Liver (tissue), 9 donors: Measurements from ENCODE around the gene PARD6B. TPM values are rescaled to one million over a fixed set of nuclear protein-coding genes. Genes with fewer than 3 reads are reported as not detected.

Experiments used
- DNase-seq: peaks from one replicate; pipeline ENCODE4 v3.0.0-alpha.2; 2017; ENCODE audit warnings: low spot score
- H3K27ac ChIP-seq, 2 donors: one replicate each; pipeline ENCODE4 v1.7.0; 2013; ENCODE audit warnings: inconsistent platforms in 2 of 2, low read length in 2 of 2, control low read depth in 1 of 2, low read depth in 1 of 2, mild to moderate bottlenecking in 1 of 2
- H3K27me3 ChIP-seq, 4 donors: one replicate each; pipeline versions ENCODE4 v1.6.1 to v1.7.0; 2013; ENCODE audit warnings: low read length in 3 of 4, inconsistent platforms in 1 of 4, mild to moderate bottlenecking in 1 of 4, moderate library complexity in 1 of 4; ENCODE audit not compliant: control insufficient read depth in 4 of 4, insufficient read depth in 4 of 4
- H3K36me3 ChIP-seq, 4 donors: one replicate each; pipeline versions ENCODE4 v1.6.1 to v1.7.0; 2013; ENCODE audit warnings: low read length in 3 of 4, mild to moderate bottlenecking in 3 of 4, low read depth in 1 of 4, moderate library complexity in 1 of 4; ENCODE audit not compliant: control insufficient read depth in 4 of 4, insufficient read depth in 3 of 4
- H3K4me1 ChIP-seq, 4 donors: one replicate each; pipeline versions ENCODE4 v1.6.1 to v1.7.0; 2013; ENCODE audit warnings: low read length in 3 of 4, mild to moderate bottlenecking in 3 of 4, moderate library complexity in 1 of 4; ENCODE audit not compliant: control insufficient read depth in 4 of 4, insufficient read depth in 4 of 4
- H3K4me3 ChIP-seq, 3 donors: one replicate each; pipeline versions ENCODE4 v1.6.1 to v1.7.0; 2013; ENCODE audit warnings: low read length in 3 of 3, control low read depth in 1 of 3, low read depth in 1 of 3, mild to moderate bottlenecking in 1 of 3
- H3K9ac ChIP-seq, 2 donors: one replicate each; pipeline ENCODE4 v1.7.0; 2013; ENCODE audit warnings: low read length in 2 of 2, mild to moderate bottlenecking in 2 of 2, moderate library complexity in 2 of 2, control low read depth in 1 of 2, low read depth in 1 of 2
- H3K9me3 ChIP-seq, 4 donors: one replicate each; pipeline versions ENCODE4 v1.6.1 to v1.7.0; 2013; ENCODE audit warnings: low read length in 3 of 4; ENCODE audit not compliant: control insufficient read depth in 4 of 4
- EGR1 ChIP-seq, 2 donors: IDR thresholded peaks; 2 replicates each; pipeline ENCODE4 v1.6.1; 2016 to 2018; ENCODE audit warnings: antibody characterized with exemption in 2 of 2, low read depth in 2 of 2
- FOXA1 ChIP-seq: IDR thresholded peaks from 2 replicates; pipeline ENCODE4 v1.6.1; 2016; ENCODE audit warnings: antibody characterized with exemption
- FOXA2 ChIP-seq: IDR thresholded peaks from 2 replicates; pipeline ENCODE4 v1.6.1; 2016; ENCODE audit warnings: antibody characterized with exemption
- GABPA ChIP-seq, 2 donors: IDR thresholded peaks in 1 of 2; conservative IDR thresholded peaks in 1 of 2; 2 replicates each; pipeline ENCODE4 v1.6.1; 2016; ENCODE audit warnings: antibody characterized with exemption in 2 of 2, mild to moderate bottlenecking in 1 of 2, moderate library complexity in 1 of 2
- HNF4A ChIP-seq, 2 donors: conservative IDR thresholded peaks; 2 replicates each; pipeline ENCODE4 v1.6.1; 2016; ENCODE audit warnings: antibody characterized with exemption in 2 of 2, mild to moderate bottlenecking in 2 of 2
- JUND ChIP-seq, 2 donors: IDR thresholded peaks; 2 replicates each; pipeline ENCODE4 v1.6.1; 2016; ENCODE audit warnings: antibody characterized with exemption in 2 of 2
- NR2F2 ChIP-seq: IDR thresholded peaks from 2 replicates; pipeline ENCODE4 v1.6.1; 2016; ENCODE audit warnings: antibody characterized with exemption
- RAD21 ChIP-seq, 2 donors: IDR thresholded peaks; 2 replicates each; pipeline ENCODE4 v1.6.1; 2016; ENCODE audit warnings: antibody characterized with exemption in 2 of 2, mild to moderate bottlenecking in 2 of 2
- RXRA ChIP-seq, 2 donors: IDR thresholded peaks; 2 replicates each; pipeline ENCODE4 v1.6.1; 2017 to 2018; ENCODE audit warnings: antibody characterized with exemption in 2 of 2, mild to moderate bottlenecking in 1 of 2
- SP1 ChIP-seq: IDR thresholded peaks from 2 replicates; pipeline ENCODE4 v1.6.1; 2018; ENCODE audit warnings: antibody characterized with exemption, mild to moderate bottlenecking
- TAF1 ChIP-seq: conservative IDR thresholded peaks from 2 replicates; pipeline ENCODE4 v1.6.1; 2016; ENCODE audit warnings: antibody characterized with exemption, mild to moderate bottlenecking
- YY1 ChIP-seq: IDR thresholded peaks from 2 replicates; pipeline ENCODE4 v1.6.1; 2016; ENCODE audit warnings: antibody characterized with exemption, mild to moderate bottlenecking
- WGBS: extraction: QIAGEN DNeasy Blood & Tissue Kit; methylation state at CpG from one replicate; pipeline ENCODE4 v1.1.7; 2013; 5-methylcytosine and 5-hydroxymethylcytosine counted together
- polyA plus RNA-seq, 2 donors: library from polyadenylated mRNA; stranded (reverse) in 1 of 2; unstranded in 1 of 2; fragments of 200-250 nt in 1 of 2; fragments of >200 nt in 1 of 2; fragmentation: Nextera tagmentation in 1 of 2; extraction: Ambion mirVana in 1 of 2; gene quantifications; one replicate each; pipeline versions ENCODE4 v1.2.1 to v1.2.3, GENCODE V29; 2013 to 2015
- total RNA-seq, 2 donors: library from RNA; depleted of rRNA; stranded (reverse); fragments of >200 nt; gene quantifications; one replicate each; pipeline ENCODE4 v1.2.3, GENCODE V29; 2014
- TF ChIP-seq, protein P1 (sequence below): IDR thresholded peaks from 2 replicates; pipeline ENCODE4 v1.6.1; 2016; ENCODE audit warnings: antibody characterized with exemption
- TF ChIP-seq, protein P2 (sequence below): fragments of 150-350 bp; IDR thresholded peaks from 2 replicates; pipeline ENCODE4 v1.5.1; 2017; ENCODE audit warnings: improper control_type of control experiment, low read depth, low read length; ENCODE audit not compliant: missing input control
- TF ChIP-seq, protein P3 (sequence below): IDR thresholded peaks from 2 replicates; pipeline ENCODE4 v1.6.1; 2016; ENCODE audit warnings: antibody characterized with exemption
- TF ChIP-seq, protein P4 (sequence below): IDR thresholded peaks from 2 replicates; pipeline ENCODE4 v1.6.1; 2016; ENCODE audit warnings: antibody characterized with exemption, mild to moderate bottlenecking
- TF ChIP-seq, protein P5 (sequence below): IDR thresholded peaks from 2 replicates; pipeline ENCODE4 v1.6.1; 2016; ENCODE audit warnings: antibody characterized with exemption
- donor health status: healthy.
- donor health status: healthy.
- donor health status: healthy.
- donor health status: healthy.
- donor health status: healthy.

The PARD6B gene
- total and polyA plus RNA-seq, 4 donors, result 1.2 to 8.8 (median 5.9) TPM

DNA sequence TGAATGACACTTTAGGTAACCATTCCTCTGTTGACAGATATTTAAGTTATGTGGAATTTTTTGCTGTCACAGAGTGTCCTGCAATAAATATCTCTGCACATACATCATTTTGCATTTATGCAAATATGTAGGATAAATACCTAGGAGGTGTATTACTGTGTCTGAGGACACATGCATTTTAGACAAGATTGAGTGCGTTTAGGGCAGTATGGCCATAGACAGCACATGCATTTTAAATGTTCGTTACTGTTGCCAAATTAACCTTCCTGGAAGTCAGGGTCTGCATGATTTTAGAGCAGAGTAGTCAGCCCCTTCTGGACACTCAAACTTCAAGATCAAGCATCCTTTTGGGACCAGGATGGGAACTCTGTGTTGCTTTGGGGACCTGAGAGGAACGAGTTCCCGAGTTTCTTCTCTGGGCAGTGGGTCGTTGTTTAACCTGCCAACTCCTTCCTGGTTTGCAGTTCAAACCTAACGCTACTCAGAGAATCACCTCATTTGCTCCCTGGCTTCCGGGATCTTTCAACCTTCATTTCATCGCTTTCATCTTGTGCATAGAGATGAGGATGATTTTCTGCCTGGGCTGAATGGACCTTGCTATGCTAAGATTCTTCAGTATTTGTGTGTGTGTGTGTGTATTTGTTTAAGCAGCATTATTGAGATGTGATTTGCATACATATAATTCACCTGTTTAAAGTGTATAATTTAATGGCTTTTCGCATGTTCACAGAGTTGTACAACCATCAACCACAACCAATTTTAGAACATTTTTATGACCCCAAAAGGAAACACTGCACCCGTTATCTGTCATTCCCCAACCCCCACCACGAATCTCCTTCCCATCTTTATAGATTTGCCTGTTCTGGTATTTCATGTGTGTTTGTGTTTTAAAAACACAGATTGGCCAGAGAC, 73.3 kb downstream of the PARD6B start:
- H3K9me3 ChIP-seq, result no peaks in the 10 kb centered on the region
- H3K9ac ChIP-seq, result no peak overlapping the region
- H3K36me3 ChIP-seq, result no peaks in the 10 kb centered on the region
- no peak overlapping the region for H3K4me3 ChIP-seq
- WGBS, result 60% methylated on average over 11 of the region's 11 CpGs
- H3K27me3 ChIP-seq, result no peaks in the 10 kb centered on the region
- no peak for TF ChIP-seq GABPA (IDR thresholded peaks at IDR 0.05 in 1 of 2, conservative IDR thresholded peaks at IDR 0.05 in 1 of 2)
- TF ChIP-seq EGR1 (IDR thresholded peaks at IDR 0.05; ENCODE audit: low read depth in 2 of 2), result no peak
- no peak for TF ChIP-seq YY1
- TF ChIP-seq, protein P1, sequence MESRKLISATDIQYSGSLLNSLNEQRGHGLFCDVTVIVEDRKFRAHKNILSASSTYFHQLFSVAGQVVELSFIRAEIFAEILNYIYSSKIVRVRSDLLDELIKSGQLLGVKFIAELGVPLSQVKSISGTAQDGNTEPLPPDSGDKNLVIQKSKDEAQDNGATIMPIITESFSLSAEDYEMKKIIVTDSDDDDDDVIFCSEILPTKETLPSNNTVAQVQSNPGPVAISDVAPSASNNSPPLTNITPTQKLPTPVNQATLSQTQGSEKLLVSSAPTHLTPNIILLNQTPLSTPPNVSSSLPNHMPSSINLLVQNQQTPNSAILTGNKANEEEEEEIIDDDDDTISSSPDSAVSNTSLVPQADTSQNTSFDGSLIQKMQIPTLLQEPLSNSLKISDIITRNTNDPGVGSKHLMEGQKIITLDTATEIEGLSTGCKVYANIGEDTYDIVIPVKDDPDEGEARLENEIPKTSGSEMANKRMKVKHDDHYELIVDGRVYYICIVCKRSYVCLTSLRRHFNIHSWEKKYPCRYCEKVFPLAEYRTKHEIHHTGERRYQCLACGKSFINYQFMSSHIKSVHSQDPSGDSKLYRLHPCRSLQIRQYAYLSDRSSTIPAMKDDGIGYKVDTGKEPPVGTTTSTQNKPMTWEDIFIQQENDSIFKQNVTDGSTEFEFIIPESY, result no peak
- TF ChIP-seq, protein P2, sequence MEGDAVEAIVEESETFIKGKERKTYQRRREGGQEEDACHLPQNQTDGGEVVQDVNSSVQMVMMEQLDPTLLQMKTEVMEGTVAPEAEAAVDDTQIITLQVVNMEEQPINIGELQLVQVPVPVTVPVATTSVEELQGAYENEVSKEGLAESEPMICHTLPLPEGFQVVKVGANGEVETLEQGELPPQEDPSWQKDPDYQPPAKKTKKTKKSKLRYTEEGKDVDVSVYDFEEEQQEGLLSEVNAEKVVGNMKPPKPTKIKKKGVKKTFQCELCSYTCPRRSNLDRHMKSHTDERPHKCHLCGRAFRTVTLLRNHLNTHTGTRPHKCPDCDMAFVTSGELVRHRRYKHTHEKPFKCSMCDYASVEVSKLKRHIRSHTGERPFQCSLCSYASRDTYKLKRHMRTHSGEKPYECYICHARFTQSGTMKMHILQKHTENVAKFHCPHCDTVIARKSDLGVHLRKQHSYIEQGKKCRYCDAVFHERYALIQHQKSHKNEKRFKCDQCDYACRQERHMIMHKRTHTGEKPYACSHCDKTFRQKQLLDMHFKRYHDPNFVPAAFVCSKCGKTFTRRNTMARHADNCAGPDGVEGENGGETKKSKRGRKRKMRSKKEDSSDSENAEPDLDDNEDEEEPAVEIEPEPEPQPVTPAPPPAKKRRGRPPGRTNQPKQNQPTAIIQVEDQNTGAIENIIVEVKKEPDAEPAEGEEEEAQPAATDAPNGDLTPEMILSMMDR, result no peak
- no peak for TF ChIP-seq FOXA2
- no peak for TF ChIP-seq RXRA (IDR thresholded peaks at IDR 0.05)
- TF ChIP-seq FOXA1, result no peak
- TF ChIP-seq, protein P3, sequence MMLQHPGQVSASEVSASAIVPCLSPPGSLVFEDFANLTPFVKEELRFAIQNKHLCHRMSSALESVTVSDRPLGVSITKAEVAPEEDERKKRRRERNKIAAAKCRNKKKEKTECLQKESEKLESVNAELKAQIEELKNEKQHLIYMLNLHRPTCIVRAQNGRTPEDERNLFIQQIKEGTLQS, result no peak
- H3K27ac ChIP-seq, result no peak overlapping the region
- no peaks in the 10 kb centered on the region for H3K4me1 ChIP-seq
- DNase-seq, result no peak

DNA sequence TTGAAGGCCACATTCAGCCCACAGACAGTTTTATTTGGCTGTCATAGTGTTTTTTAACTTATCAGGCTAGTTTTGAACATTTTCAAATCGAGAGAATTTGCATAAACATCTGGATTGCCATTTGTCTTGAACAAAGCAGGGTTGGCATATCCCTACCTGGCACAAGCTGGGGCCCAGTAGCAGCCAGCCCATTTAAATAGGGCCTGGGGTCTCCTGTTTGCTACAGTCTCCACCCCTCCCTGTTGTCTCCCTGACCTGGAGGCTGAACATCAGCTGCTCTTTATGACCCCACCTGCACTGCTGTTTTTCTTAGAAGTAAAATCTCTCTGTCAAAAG, 73.9 kb downstream of the PARD6B start:
- DNase-seq, result no peak
- H3K4me3 ChIP-seq, result no peak overlapping the region
- no peaks in the 10 kb centered on the region for H3K27me3 ChIP-seq
- H3K9ac ChIP-seq, result no peak overlapping the region
- TF ChIP-seq RXRA (IDR thresholded peaks at IDR 0.05) (no peak), HNF4A (conservative IDR thresholded peaks at IDR 0.05) (no peak), RAD21 (IDR thresholded peaks at IDR 0.05) (no peak), TAF1 (no peak), FOXA1 (no peak), YY1 (no peak), FOXA2 (no peak), NR2F2 (no peak), SP1 (no peak), JUND (IDR thresholded peaks at IDR 0.05) (no peak), GABPA (IDR thresholded peaks at IDR 0.05 in 1 of 2, conservative IDR thresholded peaks at IDR 0.05 in 1 of 2) (no peak)
- TF ChIP-seq, protein P4, sequence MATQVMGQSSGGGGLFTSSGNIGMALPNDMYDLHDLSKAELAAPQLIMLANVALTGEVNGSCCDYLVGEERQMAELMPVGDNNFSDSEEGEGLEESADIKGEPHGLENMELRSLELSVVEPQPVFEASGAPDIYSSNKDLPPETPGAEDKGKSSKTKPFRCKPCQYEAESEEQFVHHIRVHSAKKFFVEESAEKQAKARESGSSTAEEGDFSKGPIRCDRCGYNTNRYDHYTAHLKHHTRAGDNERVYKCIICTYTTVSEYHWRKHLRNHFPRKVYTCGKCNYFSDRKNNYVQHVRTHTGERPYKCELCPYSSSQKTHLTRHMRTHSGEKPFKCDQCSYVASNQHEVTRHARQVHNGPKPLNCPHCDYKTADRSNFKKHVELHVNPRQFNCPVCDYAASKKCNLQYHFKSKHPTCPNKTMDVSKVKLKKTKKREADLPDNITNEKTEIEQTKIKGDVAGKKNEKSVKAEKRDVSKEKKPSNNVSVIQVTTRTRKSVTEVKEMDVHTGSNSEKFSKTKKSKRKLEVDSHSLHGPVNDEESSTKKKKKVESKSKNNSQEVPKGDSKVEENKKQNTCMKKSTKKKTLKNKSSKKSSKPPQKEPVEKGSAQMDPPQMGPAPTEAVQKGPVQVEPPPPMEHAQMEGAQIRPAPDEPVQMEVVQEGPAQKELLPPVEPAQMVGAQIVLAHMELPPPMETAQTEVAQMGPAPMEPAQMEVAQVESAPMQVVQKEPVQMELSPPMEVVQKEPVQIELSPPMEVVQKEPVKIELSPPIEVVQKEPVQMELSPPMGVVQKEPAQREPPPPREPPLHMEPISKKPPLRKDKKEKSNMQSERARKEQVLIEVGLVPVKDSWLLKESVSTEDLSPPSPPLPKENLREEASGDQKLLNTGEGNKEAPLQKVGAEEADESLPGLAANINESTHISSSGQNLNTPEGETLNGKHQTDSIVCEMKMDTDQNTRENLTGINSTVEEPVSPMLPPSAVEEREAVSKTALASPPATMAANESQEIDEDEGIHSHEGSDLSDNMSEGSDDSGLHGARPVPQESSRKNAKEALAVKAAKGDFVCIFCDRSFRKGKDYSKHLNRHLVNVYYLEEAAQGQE, result no peak
- TF ChIP-seq, protein P5, sequence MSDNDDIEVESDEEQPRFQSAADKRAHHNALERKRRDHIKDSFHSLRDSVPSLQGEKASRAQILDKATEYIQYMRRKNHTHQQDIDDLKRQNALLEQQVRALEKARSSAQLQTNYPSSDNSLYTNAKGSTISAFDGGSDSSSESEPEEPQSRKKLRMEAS, result no peak
- TF ChIP-seq, protein P2, result no peak
- TF ChIP-seq, protein P1, result no peak
- TF ChIP-seq, protein P3, result no peak
- 63% methylated on average over 1 of the region's 1 CpG for WGBS
- H3K9me3 ChIP-seq, result no peaks in the 10 kb centered on the region
- no peaks in the 10 kb centered on the region for H3K36me3 ChIP-seq
- no peaks in the 10 kb centered on the region for H3K4me1 ChIP-seq
- no peak overlapping the region for H3K27ac ChIP-seq
